Gastrocnemius medialis (tissue), 4 donors: ENCODE results near the gene OR6C75.

Experiments
- POLR2A ChIP-seq, 2 donors: fragments of 450-650 bp; IDR thresholded peaks; one replicate each; pipeline ENCODE4 v1.6.1; 2017; ENCODE audit warnings: antibody characterized with exemption in 2 of 2, mild to moderate bottlenecking in 2 of 2, moderate library complexity in 2 of 2
- TF ChIP-seq, protein P1 (sequence below), 5 experiments: fragments of 450-650 bp in 3 of 5; fragments of 200-600 bp in 2 of 5; sonication (generic) in 2 of 5; IDR thresholded peaks in 4 of 5; conservative IDR thresholded peaks in 1 of 5; 1 replicate in 4 of 5; 2 replicates in 1 of 5; pipeline ENCODE4 v1.5.1; 2016 to 2019; ENCODE audit warnings: antibody characterized with exemption in 5 of 5, mild to moderate bottlenecking in 3 of 5, moderate library complexity in 3 of 5

DNA sequence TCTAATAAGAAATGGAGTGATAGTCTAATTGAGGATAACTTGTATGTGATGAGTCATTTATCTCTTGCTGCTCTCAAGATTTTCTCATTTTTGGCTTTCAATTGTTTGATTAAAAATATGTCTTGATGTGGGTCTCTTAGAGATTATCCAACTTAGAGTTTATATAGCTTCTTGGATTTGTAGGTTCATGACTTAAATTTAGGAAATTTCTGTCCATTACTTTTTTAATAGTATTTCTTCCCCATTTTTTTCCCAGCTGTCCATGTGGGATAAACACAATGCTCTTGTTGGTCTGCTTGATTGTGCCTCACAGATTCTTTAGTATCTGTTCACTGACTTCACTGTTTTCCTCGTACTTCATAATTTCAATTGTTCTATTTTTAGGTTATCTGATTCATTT lies 45.1 kb downstream of the OR6C75 start:
- TF ChIP-seq, protein P1, sequence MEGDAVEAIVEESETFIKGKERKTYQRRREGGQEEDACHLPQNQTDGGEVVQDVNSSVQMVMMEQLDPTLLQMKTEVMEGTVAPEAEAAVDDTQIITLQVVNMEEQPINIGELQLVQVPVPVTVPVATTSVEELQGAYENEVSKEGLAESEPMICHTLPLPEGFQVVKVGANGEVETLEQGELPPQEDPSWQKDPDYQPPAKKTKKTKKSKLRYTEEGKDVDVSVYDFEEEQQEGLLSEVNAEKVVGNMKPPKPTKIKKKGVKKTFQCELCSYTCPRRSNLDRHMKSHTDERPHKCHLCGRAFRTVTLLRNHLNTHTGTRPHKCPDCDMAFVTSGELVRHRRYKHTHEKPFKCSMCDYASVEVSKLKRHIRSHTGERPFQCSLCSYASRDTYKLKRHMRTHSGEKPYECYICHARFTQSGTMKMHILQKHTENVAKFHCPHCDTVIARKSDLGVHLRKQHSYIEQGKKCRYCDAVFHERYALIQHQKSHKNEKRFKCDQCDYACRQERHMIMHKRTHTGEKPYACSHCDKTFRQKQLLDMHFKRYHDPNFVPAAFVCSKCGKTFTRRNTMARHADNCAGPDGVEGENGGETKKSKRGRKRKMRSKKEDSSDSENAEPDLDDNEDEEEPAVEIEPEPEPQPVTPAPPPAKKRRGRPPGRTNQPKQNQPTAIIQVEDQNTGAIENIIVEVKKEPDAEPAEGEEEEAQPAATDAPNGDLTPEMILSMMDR (IDR thresholded peaks at IDR 0.05 in 4 of 5, conservative IDR thresholded peaks at IDR 0.05 in 1 of 5), result no peak
- TF ChIP-seq POLR2A (IDR thresholded peaks at IDR 0.05), result no peak
